ENCODE measurements around the gene SCNN1G. TPM values are rescaled to one million over a fixed set of nuclear protein-coding genes. Genes with fewer than 3 reads are reported as not detected.

Gene SCNN1G
- total RNA-seq, 1 experiment from 2014 or later, result not detected

DNA sequence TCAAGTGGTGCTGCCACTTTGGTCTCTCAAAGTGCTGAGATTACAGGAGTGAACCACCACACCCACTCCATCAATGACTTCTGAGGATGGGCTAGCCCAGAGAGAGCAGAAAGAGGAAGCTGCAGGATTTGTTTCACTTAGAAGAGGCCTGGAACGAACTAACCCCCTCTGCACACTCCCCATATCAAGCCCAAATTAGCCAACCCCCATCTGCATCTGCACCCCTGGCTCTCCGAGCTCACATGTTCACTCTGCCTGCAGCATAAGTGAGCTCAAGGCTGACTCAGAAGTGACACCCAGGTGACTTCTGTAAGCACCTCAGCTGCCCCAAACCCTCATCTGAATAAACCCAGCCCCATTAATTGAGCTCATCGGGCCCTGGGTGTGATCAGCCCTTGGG lies 4.8 kb downstream of the SCNN1G start:
- H3K4me2 ChIP-seq (ENCODE audit: low read length), result no peak overlapping the region
- no peak overlapping the region for H3K4me3 ChIP-seq (replicated peaks in 1 of 2; ENCODE audit: low read depth in 1 of 2, low read length in 2 of 2)
- H3K79me2 ChIP-seq (ENCODE audit: insufficient read depth, low read length), result no peaks in the 10 kb centered on the region
- H3K9me2 ChIP-seq (ENCODE audit: insufficient read depth), result no peaks in the 10 kb centered on the region
- H3K4me1 ChIP-seq (ENCODE audit: control insufficient read depth in 1 of 2, insufficient read depth in 2 of 2, low read length in 2 of 2), result no peaks in the 10 kb centered on the region
- DNase-seq (ENCODE audit: low read depth, low spot score), result no peak
- TF ChIP-seq, protein P1, sequence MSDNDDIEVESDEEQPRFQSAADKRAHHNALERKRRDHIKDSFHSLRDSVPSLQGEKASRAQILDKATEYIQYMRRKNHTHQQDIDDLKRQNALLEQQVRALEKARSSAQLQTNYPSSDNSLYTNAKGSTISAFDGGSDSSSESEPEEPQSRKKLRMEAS (IDR thresholded peaks at IDR 0.05), result no peak
- TF ChIP-seq YY1 (IDR thresholded peaks at IDR 0.05; ENCODE audit: extremely low read depth, insufficient replicate concordance, low read depth, low read length), result no peak
- no peak for TF ChIP-seq CEBPB (IDR thresholded peaks at IDR 0.05; ENCODE audit: low read depth)
- TF ChIP-seq, protein P2, sequence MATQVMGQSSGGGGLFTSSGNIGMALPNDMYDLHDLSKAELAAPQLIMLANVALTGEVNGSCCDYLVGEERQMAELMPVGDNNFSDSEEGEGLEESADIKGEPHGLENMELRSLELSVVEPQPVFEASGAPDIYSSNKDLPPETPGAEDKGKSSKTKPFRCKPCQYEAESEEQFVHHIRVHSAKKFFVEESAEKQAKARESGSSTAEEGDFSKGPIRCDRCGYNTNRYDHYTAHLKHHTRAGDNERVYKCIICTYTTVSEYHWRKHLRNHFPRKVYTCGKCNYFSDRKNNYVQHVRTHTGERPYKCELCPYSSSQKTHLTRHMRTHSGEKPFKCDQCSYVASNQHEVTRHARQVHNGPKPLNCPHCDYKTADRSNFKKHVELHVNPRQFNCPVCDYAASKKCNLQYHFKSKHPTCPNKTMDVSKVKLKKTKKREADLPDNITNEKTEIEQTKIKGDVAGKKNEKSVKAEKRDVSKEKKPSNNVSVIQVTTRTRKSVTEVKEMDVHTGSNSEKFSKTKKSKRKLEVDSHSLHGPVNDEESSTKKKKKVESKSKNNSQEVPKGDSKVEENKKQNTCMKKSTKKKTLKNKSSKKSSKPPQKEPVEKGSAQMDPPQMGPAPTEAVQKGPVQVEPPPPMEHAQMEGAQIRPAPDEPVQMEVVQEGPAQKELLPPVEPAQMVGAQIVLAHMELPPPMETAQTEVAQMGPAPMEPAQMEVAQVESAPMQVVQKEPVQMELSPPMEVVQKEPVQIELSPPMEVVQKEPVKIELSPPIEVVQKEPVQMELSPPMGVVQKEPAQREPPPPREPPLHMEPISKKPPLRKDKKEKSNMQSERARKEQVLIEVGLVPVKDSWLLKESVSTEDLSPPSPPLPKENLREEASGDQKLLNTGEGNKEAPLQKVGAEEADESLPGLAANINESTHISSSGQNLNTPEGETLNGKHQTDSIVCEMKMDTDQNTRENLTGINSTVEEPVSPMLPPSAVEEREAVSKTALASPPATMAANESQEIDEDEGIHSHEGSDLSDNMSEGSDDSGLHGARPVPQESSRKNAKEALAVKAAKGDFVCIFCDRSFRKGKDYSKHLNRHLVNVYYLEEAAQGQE (IDR thresholded peaks at IDR 0.05; ENCODE audit: low read depth), result no peak
- no peak for TF ChIP-seq POLR2AphosphoS5 (IDR thresholded peaks at IDR 0.05; ENCODE audit: low read depth, low read length)
- TF ChIP-seq ATF3 (IDR thresholded peaks at IDR 0.05), result no peak
- no peak for TF ChIP-seq ELF1 (IDR thresholded peaks at IDR 0.05; ENCODE audit: borderline replicate concordance, low read depth)
- no peak for TF ChIP-seq EGR1 (IDR thresholded peaks at IDR 0.05; ENCODE audit: low read depth)
- no peak for TF ChIP-seq EZH2phosphoT487 (IDR thresholded peaks at IDR 0.05; ENCODE audit: borderline replicate concordance)
- TF ChIP-seq POLR2A (IDR thresholded peaks at IDR 0.05; ENCODE audit: borderline replicate concordance, extremely low read depth, insufficient read depth, insufficient read length), result no peak
- TF ChIP-seq FOSL1 (IDR thresholded peaks at IDR 0.05; ENCODE audit: low read depth), result no peak
- TF ChIP-seq SP1 (IDR thresholded peaks at IDR 0.05; ENCODE audit: low read depth), result no peak
- TF ChIP-seq, protein P3, sequence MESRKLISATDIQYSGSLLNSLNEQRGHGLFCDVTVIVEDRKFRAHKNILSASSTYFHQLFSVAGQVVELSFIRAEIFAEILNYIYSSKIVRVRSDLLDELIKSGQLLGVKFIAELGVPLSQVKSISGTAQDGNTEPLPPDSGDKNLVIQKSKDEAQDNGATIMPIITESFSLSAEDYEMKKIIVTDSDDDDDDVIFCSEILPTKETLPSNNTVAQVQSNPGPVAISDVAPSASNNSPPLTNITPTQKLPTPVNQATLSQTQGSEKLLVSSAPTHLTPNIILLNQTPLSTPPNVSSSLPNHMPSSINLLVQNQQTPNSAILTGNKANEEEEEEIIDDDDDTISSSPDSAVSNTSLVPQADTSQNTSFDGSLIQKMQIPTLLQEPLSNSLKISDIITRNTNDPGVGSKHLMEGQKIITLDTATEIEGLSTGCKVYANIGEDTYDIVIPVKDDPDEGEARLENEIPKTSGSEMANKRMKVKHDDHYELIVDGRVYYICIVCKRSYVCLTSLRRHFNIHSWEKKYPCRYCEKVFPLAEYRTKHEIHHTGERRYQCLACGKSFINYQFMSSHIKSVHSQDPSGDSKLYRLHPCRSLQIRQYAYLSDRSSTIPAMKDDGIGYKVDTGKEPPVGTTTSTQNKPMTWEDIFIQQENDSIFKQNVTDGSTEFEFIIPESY (IDR thresholded peaks at IDR 0.05; ENCODE audit: extremely low read depth, insufficient replicate concordance, low read length), result no peak
- no peak for TF ChIP-seq CBX3 (IDR thresholded peaks at IDR 0.05; ENCODE audit: low read depth)
- TF ChIP-seq EZH2 (IDR thresholded peaks at IDR 0.05), result no peak
- no peak for TF ChIP-seq SRF (IDR thresholded peaks at IDR 0.05; ENCODE audit: low read depth)
- TF ChIP-seq JUND (IDR thresholded peaks at IDR 0.05), result no peak
- no peaks in the 10 kb centered on the region for H3K9me3 ChIP-seq (ENCODE audit: control insufficient read depth in 1 of 2, insufficient read depth in 1 of 2, low read depth in 1 of 2, low read length in 2 of 2)
- peaks cover 34% of the 10 kb centered on the region; the same call in 1 of the 2 replicates for H3K27me3 ChIP-seq (ENCODE audit: insufficient read depth, low read length)
- no peaks in the 10 kb centered on the region for H4K20me1 ChIP-seq (ENCODE audit: insufficient read depth)
- ATAC-seq, result no peak
- H3K9ac ChIP-seq (ENCODE audit: low read length), result no peak overlapping the region
- no peak overlapping the region for H2AFZ ChIP-seq (ENCODE audit: low read depth, low read length, poor library complexity, severe bottlenecking)
- ChIA-PET RAD21 (ENCODE audit: low non-redundant PET in 1 of 2, low total read pairs in 2 of 2, uncharacterized antibody in 2 of 2, unreplicated experiment in 2 of 2) (no interaction called here), CTCF (interaction anchor here (1.5 kb wide), 1 partner anchor 248 kb away, joined by 8 read pairs; no protein-coding TSS in a partner anchor), POLR2A (no interaction called here)
- H3K36me3 ChIP-seq (ENCODE audit: control insufficient read depth in 1 of 2, insufficient read depth in 2 of 2, low read length in 2 of 2), result no peaks in the 10 kb centered on the region
- intact Hi-C loops (cut with micrococcal nuclease), result no loop called here
- BruUV-seq (replicated peaks), result no TSS peak
- no peak overlapping the region for H3K27ac ChIP-seq (ENCODE audit: low read depth, low read length)

Measured in HCT116 (cell line).